ENCODE data around the gene KCNMA1. TPM values are rescaled to one million over a fixed set of nuclear protein-coding genes. Genes with fewer than 3 reads are reported as not detected.
A peak's percentile ranks its signal among the peaks of the same experiment; 100 is the strongest.

The KCNMA1 gene
- total RNA-seq, 1 donor from 2014 or later = 95.5 TPM

DNA sequence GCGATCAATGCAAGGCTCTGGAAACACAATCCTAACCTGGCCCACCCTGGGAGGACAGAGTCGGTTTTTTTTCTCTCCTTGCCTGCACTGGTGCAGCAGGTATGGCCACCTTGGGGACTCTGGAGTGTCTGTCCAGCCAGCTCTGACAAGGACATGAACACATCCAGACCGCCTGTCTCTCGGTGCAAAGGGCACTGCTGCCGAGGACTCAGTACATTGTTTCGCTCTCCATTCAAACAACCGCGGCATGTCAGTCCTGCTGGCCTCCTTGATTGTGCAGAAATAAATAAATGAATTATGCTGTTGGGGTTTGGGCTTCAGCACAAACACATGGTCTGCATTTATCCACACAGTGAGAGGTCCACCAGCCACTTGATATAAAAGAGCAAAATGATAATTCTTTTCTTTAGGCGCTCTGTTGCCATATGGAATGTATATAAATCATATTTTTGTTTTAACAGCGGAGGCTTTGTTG, 565.2 kb downstream of the KCNMA1 start:
- Mint-ChIP-seq H3K27ac (ENCODE audit: unreplicated experiment) (no peak overlapping the region), H3K4me1 (ENCODE audit: unreplicated experiment) (peaks cover 17% of the 10 kb centered on the region), H3K36me3 (ENCODE audit: unreplicated experiment) (peaks cover 54% of the 10 kb centered on the region)

DNA sequence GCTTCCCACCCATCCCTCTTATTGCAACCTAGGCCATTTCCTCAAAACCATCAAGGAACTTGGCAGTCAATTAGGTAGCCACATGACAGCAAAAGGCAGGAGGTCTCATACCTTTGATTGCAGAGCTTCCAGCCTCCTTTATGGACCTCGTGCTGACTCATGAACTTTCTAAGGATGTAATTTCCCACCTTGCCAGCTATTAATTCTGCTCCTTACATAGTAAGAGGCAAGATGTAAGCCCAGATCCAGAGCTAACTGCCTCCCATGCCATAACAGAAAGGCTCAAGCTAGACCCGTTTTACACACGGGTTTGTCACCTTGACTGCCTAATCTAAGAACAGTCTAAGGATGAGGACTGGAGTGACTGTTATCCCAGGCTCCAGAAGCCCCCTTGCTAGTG, 565.7 kb downstream of the KCNMA1 start:
- Mint-ChIP-seq H3K9me3 (ENCODE audit: unreplicated experiment) (no peaks in the 10 kb centered on the region), H3K27me3 (ENCODE audit: unreplicated experiment) (no peaks in the 10 kb centered on the region), H3K4me1 (ENCODE audit: unreplicated experiment) (peaks cover 17% of the 10 kb centered on the region), H3K27ac (ENCODE audit: unreplicated experiment) (no peak overlapping the region), H3K36me3 (ENCODE audit: unreplicated experiment) (peaks cover 54% of the 10 kb centered on the region), H3K4me3 (ENCODE audit: unreplicated experiment) (no peak overlapping the region)
- no peak for TF ChIP-seq CTCF (IDR thresholded peaks at IDR 0.05)
- peak; percentile 4 for DNase-seq (ENCODE audit: extremely low spot score, unreplicated experiment)

More for the DNA sequence above, 565.2 kb downstream of the KCNMA1 start:
- no peak for TF ChIP-seq CTCF (IDR thresholded peaks at IDR 0.05)
- Mint-ChIP-seq H3K27me3 (ENCODE audit: unreplicated experiment) (no peaks in the 10 kb centered on the region), H3K4me3 (ENCODE audit: unreplicated experiment) (no peak overlapping the region), H3K9me3 (ENCODE audit: unreplicated experiment) (no peaks in the 10 kb centered on the region)
- peak; percentile 57 for DNase-seq (ENCODE audit: extremely low spot score, unreplicated experiment)

- Mint-ChIP-seq H3K9me3 (ENCODE audit: unreplicated experiment) (no peaks in the 10 kb centered on the region), H3K4me1 (ENCODE audit: unreplicated experiment) (peaks cover 17% of the 10 kb centered on the region), H3K27me3 (ENCODE audit: unreplicated experiment) (no peaks in the 10 kb centered on the region), H3K27ac (ENCODE audit: unreplicated experiment) (no peak overlapping the region), H3K4me3 (ENCODE audit: unreplicated experiment) (no peak overlapping the region), H3K36me3 (ENCODE audit: unreplicated experiment) (peaks cover 53% of the 10 kb centered on the region)
- DNase-seq (ENCODE audit: extremely low spot score, unreplicated experiment) = peak; percentile 66
- no peak for TF ChIP-seq CTCF (IDR thresholded peaks at IDR 0.05)
Measured at GRCh38 chr10:77071001-77071511, 566.6 kb downstream of the KCNMA1 start.

DNA sequence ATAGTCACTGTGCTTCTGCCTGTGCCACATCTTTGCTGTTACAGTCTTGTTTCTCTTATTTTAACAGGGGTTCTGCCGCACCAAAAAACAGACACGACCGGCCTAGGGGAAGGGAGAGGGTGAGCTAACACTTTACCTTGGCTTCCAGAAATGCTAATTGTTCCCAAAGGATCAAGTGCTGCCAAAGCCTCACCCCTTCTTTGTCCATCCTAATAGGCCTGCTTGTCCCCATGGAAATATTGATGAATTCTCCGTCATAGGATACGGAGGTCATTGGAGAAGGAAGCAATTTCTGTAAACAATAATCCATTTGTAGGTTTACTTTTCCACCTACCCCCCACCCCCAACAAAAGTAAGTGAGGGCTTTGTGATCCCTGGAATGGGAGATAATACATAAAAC, 567.3 kb downstream of the KCNMA1 start:
- H3K36me3 Mint-ChIP-seq (ENCODE audit: unreplicated experiment) = peaks cover 56% of the 10 kb centered on the region
- H3K9me3 Mint-ChIP-seq (ENCODE audit: unreplicated experiment) = no peaks in the 10 kb centered on the region
- H3K4me3 Mint-ChIP-seq (ENCODE audit: unreplicated experiment) = no peak overlapping the region
- TF ChIP-seq CTCF (IDR thresholded peaks at IDR 0.05) = no peak
- peaks cover 17% of the 10 kb centered on the region for H3K4me1 Mint-ChIP-seq (ENCODE audit: unreplicated experiment)
- DNase-seq (ENCODE audit: extremely low spot score, unreplicated experiment) = peak; percentile 2
- no peak overlapping the region for H3K27ac Mint-ChIP-seq (ENCODE audit: unreplicated experiment)
- no peaks in the 10 kb centered on the region for H3K27me3 Mint-ChIP-seq (ENCODE audit: unreplicated experiment)

- H3K4me1 Mint-ChIP-seq (ENCODE audit: unreplicated experiment) = peaks cover 12% of the 10 kb centered on the region
- H3K36me3 Mint-ChIP-seq (ENCODE audit: unreplicated experiment) = peaks cover 47% of the 10 kb centered on the region
- no peak overlapping the region for H3K27ac Mint-ChIP-seq (ENCODE audit: unreplicated experiment)
- peak; percentile 34 for DNase-seq (ENCODE audit: extremely low spot score, unreplicated experiment)
- no peaks in the 10 kb centered on the region for H3K9me3 Mint-ChIP-seq (ENCODE audit: unreplicated experiment)
- no peak for TF ChIP-seq CTCF (IDR thresholded peaks at IDR 0.05)
- H3K27me3 Mint-ChIP-seq (ENCODE audit: unreplicated experiment) = no peaks in the 10 kb centered on the region
- no peak overlapping the region for H3K4me3 Mint-ChIP-seq (ENCODE audit: unreplicated experiment)
Measured at GRCh38 chr10:77068969-77069368, 568.6 kb downstream of the KCNMA1 start.

Data from osteocyte (in vitro differentiated cells).